ENCODE results near the gene TMEM147.

The TMEM147 gene

GRCh38 chr19:35521124-35521743, 24.2 kb upstream of the TMEM147 start:
- no peak for DNase-seq

GRCh38 chr19:35522745-35523327, 22.6 kb upstream of the TMEM147 start:
- no peak for DNase-seq

GRCh38 chr19:35524181-35524837, 21.1 kb upstream of the TMEM147 start:
- no peak for DNase-seq

GRCh38 chr19:35525873-35526272, 19.6 kb upstream of the TMEM147 start:
- DNase-seq = no peak

GRCh38 chr19:35528218-35529038, 17.0 kb upstream of the TMEM147 start, which contains the start of gene SBSN:
Gene SBSN (minus strand): TSS chr19:35528311. CDS start chr19:35528281, 30 bp downstream.
- no peak for DNase-seq

GRCh38 chr19:35529241-35530218, 15.9 kb upstream of the TMEM147 start:
- no peak for DNase-seq

GRCh38 chr19:35531291-35531690, 14.1 kb upstream of the TMEM147 start:
- DNase-seq = no peak

GRCh38 chr19:35533201-35533821, 12.1 kb upstream of the TMEM147 start, which contains the start of gene GAPDHS:
Gene GAPDHS (plus strand): TSS chr19:35533456. CDS start chr19:35533528, 72 bp downstream.
- no peak for DNase-seq

- DNase-seq = peak; percentile 27 to 31
Measured at GRCh38 chr19:35533822-35534392, 11.5 kb upstream of the TMEM147 start.

GRCh38 chr19:35534803-35535480, 10.5 kb upstream of the TMEM147 start:
- DNase-seq = no peak

- no peak for DNase-seq
Measured at GRCh38 chr19:35539314-35539713, 6.1 kb upstream of the TMEM147 start.

GRCh38 chr19:35539850-35540249, 5.6 kb upstream of the TMEM147 start:
- DNase-seq = no peak

- DNase-seq = no peak
Measured at GRCh38 chr19:35540356-35540927, 5.0 kb upstream of the TMEM147 start.

GRCh38 chr19:35542209-35542608, 3.2 kb upstream of the TMEM147 start:
- no peak for DNase-seq

GRCh38 chr19:35543280-35544109, 1.9 kb upstream of the TMEM147 start:
- no peak for DNase-seq

GRCh38 chr19:35544110-35544802, 1.2 kb upstream of the TMEM147 start:
- no peak for DNase-seq

- peak; percentile 69 to 74 for DNase-seq
Measured at GRCh38 chr19:35545855-35546381, 492 bp downstream of the TMEM147 start.

- no peak for DNase-seq
Measured at GRCh38 chr19:35546532-35546931, 1.1 kb downstream of the TMEM147 start.
